Inferior parietal cortex (tissue), 1 donor: ENCODE data around the gene CHN1.

Experiments used
- DNase-seq: peaks from one replicate; pipeline ENCODE4 v3.0.0-alpha.2; 2016; ENCODE audit errors: extremely low spot score

Gene CHN1

GRCh38 chr2:174787487-174788205, 217.5 kb downstream of the CHN1 start:
- no peak for DNase-seq

GRCh38 chr2:174786066-174786725, 219.0 kb downstream of the CHN1 start:
- no peak for DNase-seq

GRCh38 chr2:174785481-174785880, 219.7 kb downstream of the CHN1 start:
- no peak for DNase-seq

GRCh38 chr2:174784909-174785308, 220.3 kb downstream of the CHN1 start:
- no peak for DNase-seq

- DNase-seq: no peak
Measured at GRCh38 chr2:174784316-174784715, 220.9 kb downstream of the CHN1 start.

GRCh38 chr2:174781996-174782395, 223.2 kb downstream of the CHN1 start:
- DNase-seq: no peak

GRCh38 chr2:174781298-174781697, 223.9 kb downstream of the CHN1 start:
- DNase-seq: no peak

GRCh38 chr2:174780856-174781255, 224.3 kb downstream of the CHN1 start:
- DNase-seq: no peak

GRCh38 chr2:174780191-174780840, 224.9 kb downstream of the CHN1 start:
- DNase-seq: no peak

- no peak for DNase-seq
Measured at GRCh38 chr2:174779361-174779928, 225.7 kb downstream of the CHN1 start.

GRCh38 chr2:174778085-174778981, 226.8 kb downstream of the CHN1 start:
- no peak for DNase-seq

GRCh38 chr2:174777347-174778084, 227.7 kb downstream of the CHN1 start:
- no peak for DNase-seq

GRCh38 chr2:174776675-174777074, 228.5 kb downstream of the CHN1 start:
- no peak for DNase-seq

GRCh38 chr2:174776223-174776622, 229.0 kb downstream of the CHN1 start:
- DNase-seq: no peak

- no peak for DNase-seq
Measured at GRCh38 chr2:174775571-174775980, 229.6 kb downstream of the CHN1 start.

- no peak for DNase-seq
Measured at GRCh38 chr2:174774886-174775285, 230.3 kb downstream of the CHN1 start.

GRCh38 chr2:174773215-174773614, 232.0 kb downstream of the CHN1 start:
- DNase-seq: peak; percentile 71

- DNase-seq: no peak
Measured at GRCh38 chr2:174772472-174772801, 232.7 kb downstream of the CHN1 start.

- DNase-seq: peak; percentile 85
Measured at GRCh38 chr2:174771631-174772471, 233.3 kb downstream of the CHN1 start.

- no peak for DNase-seq
Measured at GRCh38 chr2:174771136-174771535, 234.0 kb downstream of the CHN1 start.
